NCI-H1694 treated with DMSO at 0.1 percent for 48 hours (cell line): Measurements from ENCODE around the gene ELAVL1.
"Not testable (repeated sequence)": the region's sequence is repeated elsewhere in the genome, so short reads cannot be mapped to it uniquely, and the experiment has no call there.

Experiments used
- DNase-seq: peaks from one replicate; lab custom pipeline; 2025; lab: John Stamatoyannopoulos, UW

Gene ELAVL1

DNA sequence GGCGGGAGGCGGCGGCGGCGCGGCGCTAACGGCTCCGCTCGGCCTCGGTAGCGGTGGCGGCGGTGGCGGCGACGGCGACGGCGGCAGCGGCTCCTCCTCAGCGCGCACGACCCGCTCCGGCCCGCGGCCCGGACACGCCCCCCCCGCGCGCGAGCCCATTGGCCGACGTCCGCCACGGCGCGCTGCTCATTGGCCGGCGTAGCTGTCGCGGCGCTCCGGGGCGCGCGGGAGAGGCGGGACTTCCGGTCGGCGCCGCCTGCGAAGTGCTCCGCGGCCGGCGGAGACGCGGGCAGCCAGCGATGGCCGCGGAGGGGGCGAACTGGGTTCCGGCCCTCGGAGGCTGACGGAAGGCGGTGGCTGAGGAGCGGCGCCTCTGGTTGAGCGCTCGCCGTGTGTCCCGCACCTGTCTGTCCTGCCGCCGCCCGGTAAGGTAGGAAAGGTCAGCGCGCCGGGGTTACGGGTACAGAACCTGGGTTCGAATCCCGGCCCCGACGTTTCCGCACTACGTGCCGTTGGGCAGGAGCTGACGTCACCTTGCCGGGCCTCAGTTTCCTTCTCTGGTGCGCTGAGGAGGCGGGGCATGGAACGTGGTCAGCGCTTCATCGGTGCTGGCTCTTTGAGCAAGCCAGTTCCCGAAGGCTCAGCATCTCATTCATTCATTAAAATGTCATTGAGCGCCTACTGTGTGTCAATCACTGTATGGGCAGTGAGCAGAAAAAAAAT is at the start of gene ELAVL1:
Gene ELAVL1 (minus strand): TSS at position 108 of the 723 bp plus-strand sequence. CDS start 13,826 bp downstream, outside the sequence.
- peak; percentile 59 for DNase-seq

DNA sequence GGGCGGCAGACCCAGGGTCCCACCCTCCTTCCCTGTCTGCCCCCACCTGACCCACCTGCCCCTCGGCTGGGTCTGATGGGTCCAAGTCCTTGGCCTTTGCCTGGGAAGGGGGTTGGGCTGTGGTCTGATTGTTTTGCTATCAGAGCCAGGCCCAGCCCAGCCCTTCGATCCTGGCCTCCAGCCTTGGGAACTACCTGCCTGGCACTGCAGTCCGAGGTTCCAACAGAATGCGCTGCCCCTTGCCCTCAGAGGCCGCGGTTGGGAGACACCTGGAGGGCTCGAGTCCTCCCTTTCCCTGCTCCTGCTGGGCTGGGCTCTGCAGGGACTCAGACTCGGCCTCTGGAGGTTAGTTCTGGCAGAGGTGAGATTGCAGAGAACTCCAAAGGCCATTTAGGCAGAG is 48.7 kb upstream of the ELAVL1 start:
- DNase-seq, result no peak

DNA sequence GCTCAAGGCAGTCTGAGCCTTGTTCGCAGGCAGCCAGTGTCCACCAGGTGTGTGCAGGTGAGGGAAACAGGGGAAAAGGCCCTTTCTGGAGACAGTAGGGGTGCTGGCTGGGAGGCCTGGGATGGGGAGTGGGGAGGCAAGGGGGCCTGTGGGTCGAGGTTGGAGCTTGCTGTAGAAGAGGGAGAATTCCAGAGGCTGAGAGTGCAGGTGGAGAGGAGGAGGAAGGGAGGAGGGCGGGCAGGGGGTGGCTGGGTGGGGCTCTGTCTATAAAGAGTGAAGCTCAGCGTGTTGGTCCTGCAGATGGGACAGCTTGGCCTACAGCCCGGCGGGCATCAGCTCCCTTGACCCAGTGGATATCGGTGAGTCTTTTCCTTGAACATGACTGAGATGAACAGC is 47.0 kb upstream of the ELAVL1 start, which contains the start of gene CCL25:
Gene CCL25 (plus strand): TSS at position 297 of the 396 bp plus-strand sequence. CDS start 290 bp downstream, outside the sequence.
- DNase-seq, result no peak

DNA sequence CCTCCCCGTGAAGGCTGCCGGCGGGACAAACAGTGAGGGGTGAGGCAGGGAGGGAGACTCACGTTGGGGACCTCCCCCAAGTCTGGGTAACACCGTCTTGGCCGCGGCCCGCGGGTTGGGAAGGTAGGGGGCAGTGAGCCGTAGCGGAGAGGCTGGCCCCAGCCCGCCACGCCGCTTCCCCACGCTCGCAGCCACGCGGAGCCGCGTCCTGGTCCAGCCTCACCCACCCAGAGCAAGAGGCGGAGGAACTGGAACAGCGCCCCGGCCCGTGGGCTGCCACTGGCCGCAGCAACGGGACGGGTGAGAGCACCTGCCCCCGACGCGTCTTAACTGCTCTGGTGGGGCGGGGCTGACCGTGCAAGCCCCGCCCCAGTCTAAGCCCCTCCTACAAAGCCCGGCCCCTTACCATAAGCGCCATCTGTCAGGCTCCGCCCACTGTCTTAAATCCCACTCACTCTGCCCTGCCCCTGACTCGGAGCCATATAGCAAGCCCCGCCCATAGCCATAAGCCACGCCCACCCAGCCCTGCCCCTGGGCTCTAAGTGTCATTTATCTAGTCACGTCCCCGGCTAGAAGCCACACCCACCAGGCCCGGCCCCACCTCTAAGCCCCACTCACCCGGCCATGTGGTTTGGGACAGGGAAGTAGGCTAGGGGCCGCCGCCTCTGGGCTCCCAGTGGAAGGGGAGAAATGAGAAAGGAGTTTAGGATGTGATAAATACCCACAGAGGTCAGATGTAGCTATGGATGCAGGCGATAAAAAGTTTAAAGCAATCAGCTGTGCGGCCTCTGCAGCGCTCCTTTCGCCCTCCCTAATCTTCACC is 45.0 kb upstream of the ELAVL1 start:
- DNase-seq, result peak; percentile 37

DNA sequence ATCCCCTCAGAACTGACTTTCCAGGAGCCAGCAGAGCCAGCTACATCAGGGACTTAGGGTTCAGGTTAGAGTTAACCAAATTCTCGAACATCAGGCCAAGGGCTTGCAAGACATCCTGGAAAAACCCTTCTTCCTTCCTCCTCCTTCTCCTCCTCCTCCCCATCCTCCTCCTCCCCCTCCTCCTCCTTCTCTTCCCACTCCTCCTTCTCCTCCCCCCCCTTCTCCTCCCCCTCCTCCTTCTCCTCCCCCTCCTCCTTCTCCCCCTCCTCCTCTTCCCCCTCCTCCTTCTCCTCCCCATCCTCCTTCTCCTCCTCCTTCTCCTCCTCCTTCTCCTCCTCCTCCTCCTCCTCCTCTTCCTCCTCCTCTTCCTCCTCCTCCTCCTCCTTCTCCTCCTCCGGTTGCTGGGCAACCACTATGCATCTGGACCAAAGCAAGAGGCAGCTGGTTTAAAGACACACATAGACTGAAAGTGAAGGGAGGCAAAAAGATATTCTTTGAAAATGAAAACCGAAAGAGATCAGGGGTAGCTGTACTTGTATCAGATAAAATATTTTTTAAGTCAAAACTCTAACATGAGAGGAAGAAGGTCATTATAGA is 41.2 kb upstream of the ELAVL1 start:
- no peak for DNase-seq

DNA sequence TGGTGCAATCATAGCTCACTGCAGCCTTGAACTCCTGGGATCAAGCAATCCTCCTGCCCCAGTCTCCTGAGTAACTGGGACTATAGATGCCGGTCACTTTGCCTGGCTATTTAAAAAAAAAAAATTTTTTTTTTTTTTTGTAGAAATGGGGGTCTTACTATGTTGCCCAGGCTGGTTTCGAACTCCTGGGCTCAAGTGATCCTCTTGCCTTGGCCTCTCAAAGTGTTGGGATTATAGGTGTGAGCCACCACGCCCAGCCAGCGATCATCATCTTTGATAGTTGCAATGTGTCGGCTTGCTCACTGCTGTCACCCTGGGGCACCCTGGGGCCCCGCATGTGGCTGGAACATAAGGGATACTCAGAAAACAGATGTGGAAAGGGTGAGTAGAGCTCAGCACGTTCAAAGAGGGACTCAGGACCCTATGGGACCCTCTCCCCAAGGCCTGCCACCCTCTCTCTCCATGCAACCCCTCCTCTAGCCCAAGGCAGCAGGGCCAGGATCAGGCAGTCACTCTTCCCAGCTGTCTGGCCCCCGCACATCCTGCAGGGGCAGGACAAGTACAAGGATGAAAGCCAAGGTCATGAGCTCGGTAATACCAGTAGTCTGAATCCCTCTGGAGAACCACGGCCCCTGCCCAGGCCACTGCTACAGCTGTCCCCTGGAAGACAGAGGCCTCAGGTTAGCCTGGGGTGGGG is 40.6 kb upstream of the ELAVL1 start:
- no peak for DNase-seq

DNA sequence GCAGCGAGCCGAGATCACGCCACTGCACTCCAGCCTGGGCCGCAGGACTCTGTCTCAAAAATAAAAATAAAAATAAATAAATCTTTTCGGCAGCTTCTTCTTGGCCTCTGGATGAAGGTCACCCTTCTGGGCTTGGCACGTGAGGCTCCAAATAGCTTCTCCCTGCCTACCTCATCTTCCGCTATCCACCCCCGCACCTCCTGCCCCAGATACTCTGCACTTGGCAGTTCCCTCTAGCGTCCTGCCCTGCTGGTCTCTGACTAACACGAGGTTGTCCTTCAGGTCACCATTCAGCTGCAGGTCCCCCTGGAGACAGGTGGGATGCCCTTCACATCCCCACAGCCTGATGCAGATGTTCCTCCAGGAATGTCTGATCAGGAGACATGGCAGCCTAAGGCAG is 38.6 kb upstream of the ELAVL1 start:
- no peak for DNase-seq

DNA sequence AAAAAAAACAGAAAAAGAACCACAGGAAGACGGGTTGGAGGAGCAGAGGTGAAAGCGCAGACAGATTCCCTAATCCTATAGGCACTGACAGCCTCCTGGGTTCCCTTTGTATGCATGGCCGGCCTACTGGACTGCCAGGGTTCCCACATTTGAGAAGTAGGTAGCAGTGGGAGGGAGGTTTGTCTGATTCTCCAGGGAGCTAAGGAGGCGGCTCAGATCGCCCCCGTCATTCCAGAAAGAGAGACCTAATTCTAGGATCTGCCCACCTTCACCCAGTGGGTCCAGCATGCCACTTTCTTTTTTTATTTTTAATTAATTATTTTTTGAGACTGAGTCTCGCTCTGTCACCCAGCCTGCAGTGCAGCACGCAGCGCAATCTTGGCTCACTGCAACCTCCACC is 37.5 kb upstream of the ELAVL1 start:
- DNase-seq, result no peak

DNA sequence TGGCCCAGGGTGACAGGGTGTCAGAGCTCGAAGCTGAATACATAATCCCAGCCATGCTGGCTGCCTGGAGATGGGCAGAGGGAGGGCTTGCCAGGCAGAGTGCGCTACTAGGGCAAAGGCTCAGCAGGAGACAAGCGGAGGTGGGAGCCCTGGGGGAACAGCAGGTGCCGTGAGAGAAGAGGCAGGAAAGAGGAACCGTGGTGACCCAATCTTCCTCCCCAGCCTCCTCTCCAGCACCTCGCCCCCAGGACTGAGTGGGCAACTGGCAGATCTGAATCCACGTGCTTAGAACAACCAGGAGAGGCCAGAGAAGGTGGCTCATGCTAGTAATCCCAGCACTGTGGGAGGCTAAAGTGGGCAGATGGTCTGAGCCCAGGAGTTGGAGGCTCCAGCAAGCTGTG is 36.1 kb upstream of the ELAVL1 start:
- no peak for DNase-seq

DNA sequence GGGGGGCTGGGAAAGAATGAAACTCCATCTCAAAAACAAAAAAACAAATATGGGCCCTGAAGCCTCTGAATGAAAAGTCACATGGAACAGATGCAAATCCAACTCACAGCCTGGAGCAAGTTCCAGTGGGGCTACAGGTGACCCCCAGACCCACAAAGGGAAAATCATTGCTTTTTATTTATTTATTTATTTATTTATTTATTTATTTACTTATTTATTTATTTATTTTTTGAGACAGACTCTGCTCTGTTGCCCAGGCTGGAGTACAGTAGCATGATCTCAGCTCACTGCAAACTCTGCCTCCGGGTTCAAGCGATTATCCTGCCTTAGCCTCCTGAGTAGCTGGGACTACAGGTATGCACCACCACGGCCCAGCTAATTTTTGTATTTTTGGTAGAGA is 33.8 kb upstream of the ELAVL1 start:
- DNase-seq, result no peak

DNA sequence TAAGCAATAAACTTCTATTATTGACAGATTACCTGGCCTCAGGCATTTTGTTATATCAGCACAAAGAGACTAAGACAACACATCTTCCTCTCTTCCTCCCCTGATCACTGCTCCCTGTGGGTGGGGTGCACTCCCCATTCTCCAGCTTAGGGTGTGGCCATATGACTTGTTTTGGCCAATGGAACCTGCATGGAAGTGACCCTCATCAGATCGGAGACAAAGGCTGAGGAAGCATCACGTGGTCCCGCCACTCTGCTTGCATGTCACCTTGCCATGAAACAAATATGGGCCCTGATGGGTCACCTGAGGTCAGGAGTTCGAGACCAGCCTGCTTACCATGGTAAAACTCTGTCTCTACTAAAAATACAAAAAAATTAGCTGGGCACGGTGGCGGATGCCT is 33.4 kb upstream of the ELAVL1 start:
- DNase-seq, result no peak

DNA sequence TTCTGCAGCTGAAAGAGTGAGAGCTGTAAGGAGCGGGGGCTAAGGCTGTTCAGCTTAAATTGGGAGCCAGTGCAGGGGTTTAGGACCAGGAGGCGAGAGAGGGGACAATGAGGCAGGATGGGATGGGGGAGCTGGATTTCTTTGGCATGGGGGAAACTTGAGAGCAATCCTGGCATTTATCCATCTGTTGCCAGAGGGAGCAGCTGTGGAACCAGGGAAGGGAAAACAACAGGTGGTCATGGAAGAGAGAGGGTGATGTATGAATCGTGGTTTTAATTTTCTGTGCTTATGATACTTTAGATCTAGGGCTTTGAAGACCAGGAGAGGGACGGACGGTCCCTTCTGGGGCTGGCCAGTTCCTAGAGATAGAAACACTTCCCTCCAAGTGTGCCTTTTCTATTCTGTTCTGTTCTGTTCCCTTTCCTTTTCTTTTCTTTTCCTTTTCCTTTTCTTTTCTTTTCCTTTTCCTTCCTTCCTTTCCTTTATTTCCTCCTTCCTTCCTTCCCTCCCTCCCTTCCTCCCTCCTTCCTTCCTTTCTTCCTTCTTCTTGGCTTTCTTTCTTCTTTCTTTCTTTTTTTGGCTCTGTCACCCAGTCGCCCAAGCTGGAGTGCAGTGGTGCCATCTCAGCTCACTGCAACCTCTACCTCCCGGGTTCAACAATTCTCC is 31.1 kb upstream of the ELAVL1 start:
- DNase-seq, result peak; percentile 68

DNA sequence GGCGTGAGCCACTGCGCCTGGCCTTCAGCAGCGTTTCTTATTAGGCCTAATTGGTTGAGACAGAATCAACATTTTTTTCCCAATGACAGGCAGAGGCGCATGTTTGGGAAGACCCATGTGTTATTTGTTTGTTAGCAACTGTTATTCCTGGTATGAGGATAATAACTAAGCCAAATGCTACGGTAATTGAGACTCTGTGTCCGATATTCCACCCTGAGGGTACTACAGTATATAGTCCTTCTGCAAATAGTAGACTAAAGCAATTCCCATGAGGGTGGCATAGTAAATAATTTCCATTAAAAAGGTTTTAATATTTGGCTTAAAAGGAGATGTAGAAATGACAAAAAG is 28.7 kb upstream of the ELAVL1 start:
- DNase-seq, result peak; percentile 23

DNA sequence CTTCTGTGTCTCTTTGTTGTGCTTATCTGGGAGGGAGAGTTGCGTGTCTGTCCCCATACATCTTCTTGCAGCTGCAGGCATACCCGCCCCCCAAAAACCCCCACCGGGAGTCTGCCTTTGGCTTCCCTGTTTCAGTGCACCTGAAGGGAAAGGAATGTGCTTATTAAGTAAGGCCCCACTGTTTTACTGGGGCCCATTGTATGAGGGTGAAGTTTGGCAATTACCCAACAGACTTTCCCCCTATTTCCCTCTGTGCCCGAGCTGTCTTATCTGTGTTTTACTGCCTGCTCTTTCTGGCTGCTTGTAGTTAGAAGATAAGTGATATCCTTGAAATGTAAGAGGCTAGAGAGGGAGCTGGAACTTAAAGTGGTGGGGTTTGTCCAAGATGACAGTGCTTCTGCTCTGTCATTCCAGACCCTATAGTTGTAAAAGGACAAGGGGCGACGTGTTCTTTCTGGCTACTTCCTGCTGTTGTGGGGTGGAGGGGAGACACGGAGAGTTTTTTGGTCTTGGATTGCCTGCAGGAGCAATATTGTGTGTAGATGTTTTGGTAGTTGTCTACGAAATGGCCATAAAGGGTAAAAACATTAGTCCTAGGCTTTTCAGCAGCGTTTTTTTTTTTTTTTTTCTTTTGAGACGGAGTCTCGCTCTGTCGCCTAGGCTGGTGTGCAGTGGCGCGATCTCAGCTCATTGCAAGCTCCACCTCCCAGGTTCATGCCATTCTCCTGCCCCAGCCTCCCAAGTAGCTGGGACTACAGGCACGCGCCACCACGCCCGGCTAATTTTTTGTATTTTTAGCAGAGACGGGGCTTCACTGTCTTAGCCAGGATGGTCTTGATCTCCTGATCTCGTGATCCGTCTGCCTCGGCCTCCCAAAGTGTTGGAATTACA is 28.1 kb upstream of the ELAVL1 start:
- not testable (repeated sequence) for DNase-seq

DNA sequence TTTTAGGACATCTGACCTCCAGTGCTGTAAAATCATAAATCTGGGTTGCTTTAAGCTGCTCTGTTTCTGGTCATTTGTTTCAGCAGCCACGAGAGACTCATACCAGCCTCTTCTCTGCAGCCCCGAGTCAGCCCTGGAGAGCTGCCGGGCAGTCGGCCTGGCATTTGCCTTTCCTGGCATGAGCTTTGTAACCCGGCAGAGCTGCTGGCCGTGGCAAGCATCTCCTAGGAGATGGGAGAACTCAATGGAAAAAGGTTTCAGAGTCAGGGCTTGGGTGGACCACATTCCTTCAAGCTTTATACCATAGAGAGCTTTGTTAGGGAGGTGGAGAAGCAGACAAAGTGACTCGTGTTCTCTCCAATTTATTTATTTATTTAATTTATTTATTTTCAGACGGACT is 25.5 kb upstream of the ELAVL1 start:
- DNase-seq, result no peak

DNA sequence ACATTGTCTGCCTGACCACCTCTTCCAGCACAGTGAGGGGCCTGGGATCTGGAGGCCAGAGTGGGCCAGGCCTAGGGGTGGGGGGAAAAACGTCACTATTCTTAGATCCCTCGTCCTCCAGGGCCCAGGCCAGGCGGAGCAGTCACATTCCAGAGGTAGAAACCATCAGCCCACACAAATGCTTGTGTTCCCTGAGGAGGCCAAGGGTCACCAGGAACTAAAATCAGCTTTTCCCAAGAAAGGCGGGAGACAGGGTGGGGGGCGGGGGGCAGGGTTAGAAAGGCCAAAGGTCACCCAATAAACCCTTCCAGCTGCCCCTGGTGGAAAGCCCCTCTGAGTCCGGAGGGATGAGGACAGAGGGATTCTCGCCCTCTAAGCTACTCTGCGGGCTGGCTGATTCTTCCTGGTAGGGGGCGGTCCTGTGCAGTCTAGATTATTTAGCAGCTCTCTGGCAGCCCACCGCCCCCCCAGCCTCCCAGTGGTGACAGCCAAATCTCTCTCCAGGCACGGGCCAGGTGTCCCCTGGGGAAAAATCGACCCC is 23.6 kb upstream of the ELAVL1 start:
- no peak for DNase-seq

DNA sequence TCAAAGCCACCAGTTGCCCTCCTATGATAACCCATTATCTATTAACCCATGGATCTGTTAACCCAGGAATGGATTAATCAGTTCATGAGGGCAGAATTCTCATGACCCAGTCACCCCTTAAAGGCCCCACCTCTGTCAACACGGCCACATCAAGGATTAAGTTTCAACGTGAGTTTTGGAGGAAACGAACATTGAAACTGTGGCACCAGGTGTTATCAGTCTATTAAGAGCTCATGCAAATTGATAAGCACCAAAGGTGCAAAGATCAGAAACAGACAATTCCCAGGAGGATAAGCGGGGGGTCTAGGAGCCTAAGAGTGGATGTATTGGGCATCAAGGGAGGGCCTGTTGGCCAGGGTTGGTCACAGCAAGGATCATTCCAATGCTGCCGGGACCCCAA is 19.9 kb upstream of the ELAVL1 start:
- no peak for DNase-seq

DNA sequence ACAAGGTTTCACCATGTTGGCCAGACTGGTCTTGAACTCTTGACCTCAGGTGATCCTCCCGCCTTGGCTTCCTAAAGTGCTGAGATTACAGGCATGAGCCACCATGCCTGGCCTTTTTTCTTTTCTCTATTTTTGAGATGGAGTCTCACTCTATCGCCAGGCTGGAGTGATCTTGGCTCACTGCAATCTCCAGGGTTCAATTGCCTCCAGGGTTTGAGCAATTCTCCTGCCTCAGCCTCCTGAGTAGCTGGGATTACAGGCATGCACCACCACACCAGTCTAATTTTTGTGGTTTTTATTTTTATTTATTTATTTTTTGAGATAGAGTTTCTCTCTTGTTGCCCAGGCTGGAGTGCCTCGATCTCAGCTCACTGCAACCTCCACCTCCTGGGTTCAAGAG is 18.8 kb upstream of the ELAVL1 start:
- not testable (repeated sequence) for DNase-seq

DNA sequence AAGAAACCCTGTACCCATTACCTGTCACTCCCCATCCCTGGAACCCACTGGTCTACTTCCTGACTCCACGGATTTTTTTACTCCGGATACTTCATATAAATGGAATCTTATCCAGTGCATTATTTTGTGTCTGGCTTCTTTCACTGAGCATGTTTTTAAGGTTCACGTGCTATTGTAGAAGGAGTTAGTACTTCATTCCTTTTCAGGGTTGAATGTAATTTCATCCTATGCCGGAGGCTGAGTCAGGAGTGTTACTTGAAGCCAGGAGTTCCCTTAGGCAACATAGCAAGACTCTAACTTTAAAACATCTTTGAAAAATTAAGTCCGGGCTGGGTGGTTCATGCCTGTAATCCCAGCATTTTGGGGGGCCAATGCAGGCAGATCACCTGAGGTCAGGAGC is 17.9 kb upstream of the ELAVL1 start:
- no peak for DNase-seq

DNA sequence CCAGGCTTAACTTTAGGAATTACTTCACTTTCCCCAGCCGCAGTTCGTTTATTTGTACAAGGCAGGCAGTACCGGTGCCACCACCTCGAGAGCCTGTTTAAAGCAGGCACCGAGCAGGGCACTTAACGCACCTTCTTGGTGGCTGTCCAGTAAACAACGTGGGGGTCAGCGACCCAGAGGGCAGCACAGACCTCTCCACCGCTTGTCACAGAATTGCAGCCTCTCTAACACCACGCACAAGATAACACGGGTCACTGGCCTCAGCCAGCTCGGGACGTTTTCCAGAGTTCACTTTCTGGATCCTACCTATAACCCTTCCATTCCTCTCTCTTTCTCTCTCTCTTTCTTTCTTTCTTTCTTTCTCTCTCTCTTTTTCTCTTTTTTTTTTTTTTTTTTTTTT is 16.8 kb upstream of the ELAVL1 start:
- DNase-seq, result no peak

DNA sequence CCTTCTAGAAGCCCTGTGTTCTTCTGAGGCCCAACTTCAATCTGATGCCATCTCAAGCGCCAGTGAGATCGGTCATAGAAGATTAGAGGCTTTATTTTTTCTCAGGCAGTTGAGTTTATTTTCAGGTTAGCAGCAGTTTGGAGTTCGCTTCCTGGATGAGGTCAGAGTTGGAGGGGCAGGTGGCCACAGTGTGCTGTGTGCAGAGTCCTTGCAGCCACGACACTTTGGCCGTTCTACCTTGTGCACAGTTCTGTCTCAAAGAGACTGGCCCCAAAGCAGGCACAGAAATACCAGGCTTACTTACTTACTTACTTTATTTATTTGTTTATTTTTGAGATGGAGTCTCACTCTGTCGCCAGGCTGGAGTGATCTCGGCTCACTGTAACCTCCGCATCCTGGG is 15.9 kb upstream of the ELAVL1 start:
- DNase-seq, result no peak
